A549 (cell line): ENCODE results near the gene XPC. TPM values are rescaled to one million over a fixed set of nuclear protein-coding genes. Genes with fewer than 3 reads are reported as not detected.

ENCODE experiments used
- ATAC-seq, 2 experiments: fragments of 200-7000 bp in 1 of 2; fragments of >200 bp in 1 of 2; cut with Nextera tagmentation in 1 of 2; cut with Tn5 transposase in 1 of 2; 3 replicates each; pipeline versions ENCODE4 v1.8.0 to v1.9.1; 2018 to 2020; ENCODE audit warnings: mild to moderate bottlenecking in 1 of 2, moderate library complexity in 1 of 2
- CTCF ChIA-PET: fragments of 300-600 bp; sonication (Branson Sonifier 250); formaldehyde crosslinking; extraction: SDS; loops from one replicate; lab custom pipeline; 2021; ENCODE audit warnings: antibody characterized with exemption, inconsistent platforms; lab: Yijun Ruan, JAX
- POLR2A ChIA-PET: fragments of 350-600 bp; formaldehyde crosslinking; extraction: SDS; loops from one replicate; lab custom pipeline; 2021; ENCODE audit warnings: antibody characterized with exemption, inconsistent platforms; lab: Yijun Ruan, JAX
- DNase-seq, 2 experiments: peaks; one replicate each; pipeline versions ENCODE4 v3.0.0 to v3.0.0-alpha.2; 2011 to 2016; ENCODE audit warnings: low read depth in 1 of 2, low spot score in 1 of 2
- FAIRE-seq: peaks from 2 replicates; lab custom pipeline; 2011; peaks lifted over from hg19 to GRCh38; lab: Jason Lieb, UNC
- H3K27ac ChIP-seq, 2 experiments: fragments of >200 bp; sonication (Bioruptor Twin); formaldehyde crosslinking; 3 replicates each; pipeline ENCODE4 v1.5.1; 2016 to 2017
- H3K4me1 ChIP-seq: fragments of >200 bp; sonication (Bioruptor Twin); formaldehyde crosslinking; 3 replicates; pipeline ENCODE4 v1.6.1; 2016
- H3K4me2 ChIP-seq: fragments of >200 bp; sonication (Bioruptor Twin); formaldehyde crosslinking; 3 replicates; pipeline ENCODE4 v1.6.1; 2016
- H3K4me3 ChIP-seq: fragments of >200 bp; sonication (Bioruptor Twin); formaldehyde crosslinking; 3 replicates; pipeline ENCODE4 v1.5.1; 2016
- H3K9me3 ChIP-seq: fragments of >200 bp; sonication (Bioruptor Twin); formaldehyde crosslinking; 3 replicates; pipeline ENCODE4 v1.6.1; 2016
- CEBPB ChIP-seq, 2 experiments: fragments of >200 bp in 1 of 2; sonication (Bioruptor Twin) in 1 of 2; formaldehyde crosslinking in 1 of 2; IDR thresholded peaks; 2 replicates each; pipeline ENCODE4 v1.6.1; 2012 to 2016
- EHF ChIP-seq: fragments of 250-450 bp; sonication (Bioruptor Pico); IDR thresholded peaks from 2 replicates; pipeline ENCODE4 v1.5.0; 2020; ENCODE audit warnings: mild to moderate bottlenecking
- JUNB ChIP-seq: fragments of >200 bp; sonication (Bioruptor Twin); formaldehyde crosslinking; IDR thresholded peaks from 2 replicates; pipeline ENCODE4 v1.6.1; 2016
- MAZ ChIP-seq: fragments of 150-350 bp; IDR thresholded peaks from 2 replicates; pipeline ENCODE4 v1.6.1; 2014; ENCODE audit warnings: antibody characterized with exemption, low read depth, low read length, borderline replicate concordance
- PHF8 ChIP-seq: fragments of 200-600 bp; sonication (generic); IDR thresholded peaks from 2 replicates; pipeline ENCODE4 v1.6.1; 2016; ENCODE audit warnings: low read depth, mild to moderate bottlenecking, antibody characterized with exemption, moderate library complexity, borderline replicate concordance
- SMC3 ChIP-seq: fragments of >200 bp; sonication (Bioruptor Twin); formaldehyde crosslinking; IDR thresholded peaks from 3 replicates; pipeline ENCODE4 v1.6.1; 2018; ENCODE audit warnings: inconsistent platforms
- ZSCAN20 ChIP-seq: fragments of 250-450 bp; sonication (Bioruptor Pico); IDR thresholded peaks from 2 replicates; pipeline ENCODE4 v1.8.0; 2022; ENCODE audit warnings: mild to moderate bottlenecking, moderate library complexity
- WGBS: methylation state at CpG from one replicate; pipeline ENCODE4 v1.1.6; 2017; ENCODE audit errors: missing lambda C conversion rate; 5-methylcytosine and 5-hydroxymethylcytosine counted together
- polyA plus RNA-seq, 4 experiments: library from polyadenylated mRNA; depleted of rRNA in 3 of 4; stranded (reverse); fragments of >200 nt; fragmentation: RNase III in 1 of 4; extraction: RNeasy Plus Mini Kit Qiagen cat#74134 plus additional on column Dnase treatment in 1 of 4; gene quantifications; 2 replicates in 3 of 4; 3 replicates in 1 of 4; pipeline ENCODE4 v1.2.3, GENCODE V29; 2011 to 2017
- TF ChIP-seq, protein P1 (sequence below): fragments of >200 bp; sonication (Bioruptor Twin); formaldehyde crosslinking; IDR thresholded peaks from 3 replicates; pipeline ENCODE4 v1.5.1; 2016
- TF ChIP-seq, protein P2 (sequence below): fragments of 200-600 bp; sonication (generic); IDR thresholded peaks from 2 replicates; pipeline ENCODE4 v1.6.1; 2016; ENCODE audit warnings: antibody characterized with exemption, mild to moderate bottlenecking, moderate library complexity
- TF ChIP-seq, protein P3 (sequence below): fragments of 150-350 bp; IDR thresholded peaks from 2 replicates; pipeline ENCODE4 v1.6.1; 2014; ENCODE audit warnings: low read depth, mild to moderate bottlenecking, low read length
- TF ChIP-seq, protein P4 (sequence below): fragments of 450-650 bp; IDR thresholded peaks from 2 replicates; pipeline ENCODE4 v1.6.1; 2014; ENCODE audit warnings: antibody characterized with exemption

XPC gene
- polyA plus RNA-seq, 2 of the 4 experiments (the other 2 are of a cell fraction) = 35.4 to 36.3 TPM

DNA sequence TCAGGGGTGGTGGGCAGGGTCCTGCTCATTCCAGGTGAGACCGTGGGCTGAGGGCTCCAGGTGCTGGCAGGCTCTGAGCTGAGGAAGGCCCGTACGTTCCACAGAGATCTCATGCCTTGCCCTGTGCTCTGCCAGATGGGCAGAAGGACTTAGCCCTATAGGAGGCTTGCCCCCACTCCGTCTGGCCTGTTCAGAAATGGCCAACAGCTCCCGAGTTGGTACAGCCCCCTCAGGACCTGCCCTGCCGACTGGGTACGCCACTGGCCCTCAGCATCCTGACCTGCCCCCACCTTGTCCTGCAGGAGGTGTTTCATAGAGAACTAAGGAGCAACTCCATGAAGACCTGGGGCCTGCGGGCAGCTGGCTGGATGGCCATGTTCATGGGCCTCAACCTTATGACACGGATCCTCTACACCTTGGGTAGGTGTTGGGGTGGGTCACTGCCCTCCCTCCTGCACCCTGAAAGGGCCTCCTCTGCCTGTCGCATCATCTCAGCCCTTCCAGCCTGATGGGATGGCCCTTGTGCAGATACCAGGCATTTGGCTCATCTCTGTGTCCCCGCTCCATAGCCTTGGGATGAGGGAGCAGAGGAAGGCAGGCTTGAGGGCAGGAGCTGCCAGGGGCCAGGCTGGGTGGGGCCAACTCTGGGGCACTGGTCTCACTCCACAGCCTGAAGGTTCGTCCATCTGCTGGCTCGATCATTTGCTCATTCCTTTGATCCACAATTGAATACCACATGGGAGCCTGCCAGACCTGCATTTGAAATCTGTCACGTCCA lies 39.3 kb downstream of the XPC start:
- no peaks in the 10 kb centered on the region for H3K9me3 ChIP-seq
- H3K4me3 ChIP-seq = no peak overlapping the region
- H3K4me2 ChIP-seq = no peak overlapping the region
- no peak overlapping the region for H3K27ac ChIP-seq
- no peak for FAIRE-seq
- no peak for ATAC-seq
- POLR2A ChIA-PET = interaction anchor here (1.1 kb wide), 1 partner anchor 39 kb away, joined by 4 read pairs; the partner anchor contains the start of genes LSM3 and XPC
- H3K4me1 ChIP-seq = peaks cover 22% of the 10 kb centered on the region
- TF ChIP-seq CEBPB (IDR thresholded peaks at IDR 0.05) = no peak
- TF ChIP-seq ZSCAN20 (CRISPR knock-in tag) = no peak
- TF ChIP-seq, protein P1, sequence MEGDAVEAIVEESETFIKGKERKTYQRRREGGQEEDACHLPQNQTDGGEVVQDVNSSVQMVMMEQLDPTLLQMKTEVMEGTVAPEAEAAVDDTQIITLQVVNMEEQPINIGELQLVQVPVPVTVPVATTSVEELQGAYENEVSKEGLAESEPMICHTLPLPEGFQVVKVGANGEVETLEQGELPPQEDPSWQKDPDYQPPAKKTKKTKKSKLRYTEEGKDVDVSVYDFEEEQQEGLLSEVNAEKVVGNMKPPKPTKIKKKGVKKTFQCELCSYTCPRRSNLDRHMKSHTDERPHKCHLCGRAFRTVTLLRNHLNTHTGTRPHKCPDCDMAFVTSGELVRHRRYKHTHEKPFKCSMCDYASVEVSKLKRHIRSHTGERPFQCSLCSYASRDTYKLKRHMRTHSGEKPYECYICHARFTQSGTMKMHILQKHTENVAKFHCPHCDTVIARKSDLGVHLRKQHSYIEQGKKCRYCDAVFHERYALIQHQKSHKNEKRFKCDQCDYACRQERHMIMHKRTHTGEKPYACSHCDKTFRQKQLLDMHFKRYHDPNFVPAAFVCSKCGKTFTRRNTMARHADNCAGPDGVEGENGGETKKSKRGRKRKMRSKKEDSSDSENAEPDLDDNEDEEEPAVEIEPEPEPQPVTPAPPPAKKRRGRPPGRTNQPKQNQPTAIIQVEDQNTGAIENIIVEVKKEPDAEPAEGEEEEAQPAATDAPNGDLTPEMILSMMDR = no peak
- TF ChIP-seq, protein P2, sequence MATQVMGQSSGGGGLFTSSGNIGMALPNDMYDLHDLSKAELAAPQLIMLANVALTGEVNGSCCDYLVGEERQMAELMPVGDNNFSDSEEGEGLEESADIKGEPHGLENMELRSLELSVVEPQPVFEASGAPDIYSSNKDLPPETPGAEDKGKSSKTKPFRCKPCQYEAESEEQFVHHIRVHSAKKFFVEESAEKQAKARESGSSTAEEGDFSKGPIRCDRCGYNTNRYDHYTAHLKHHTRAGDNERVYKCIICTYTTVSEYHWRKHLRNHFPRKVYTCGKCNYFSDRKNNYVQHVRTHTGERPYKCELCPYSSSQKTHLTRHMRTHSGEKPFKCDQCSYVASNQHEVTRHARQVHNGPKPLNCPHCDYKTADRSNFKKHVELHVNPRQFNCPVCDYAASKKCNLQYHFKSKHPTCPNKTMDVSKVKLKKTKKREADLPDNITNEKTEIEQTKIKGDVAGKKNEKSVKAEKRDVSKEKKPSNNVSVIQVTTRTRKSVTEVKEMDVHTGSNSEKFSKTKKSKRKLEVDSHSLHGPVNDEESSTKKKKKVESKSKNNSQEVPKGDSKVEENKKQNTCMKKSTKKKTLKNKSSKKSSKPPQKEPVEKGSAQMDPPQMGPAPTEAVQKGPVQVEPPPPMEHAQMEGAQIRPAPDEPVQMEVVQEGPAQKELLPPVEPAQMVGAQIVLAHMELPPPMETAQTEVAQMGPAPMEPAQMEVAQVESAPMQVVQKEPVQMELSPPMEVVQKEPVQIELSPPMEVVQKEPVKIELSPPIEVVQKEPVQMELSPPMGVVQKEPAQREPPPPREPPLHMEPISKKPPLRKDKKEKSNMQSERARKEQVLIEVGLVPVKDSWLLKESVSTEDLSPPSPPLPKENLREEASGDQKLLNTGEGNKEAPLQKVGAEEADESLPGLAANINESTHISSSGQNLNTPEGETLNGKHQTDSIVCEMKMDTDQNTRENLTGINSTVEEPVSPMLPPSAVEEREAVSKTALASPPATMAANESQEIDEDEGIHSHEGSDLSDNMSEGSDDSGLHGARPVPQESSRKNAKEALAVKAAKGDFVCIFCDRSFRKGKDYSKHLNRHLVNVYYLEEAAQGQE = no peak
- no peak for TF ChIP-seq PHF8
- TF ChIP-seq, protein P3, sequence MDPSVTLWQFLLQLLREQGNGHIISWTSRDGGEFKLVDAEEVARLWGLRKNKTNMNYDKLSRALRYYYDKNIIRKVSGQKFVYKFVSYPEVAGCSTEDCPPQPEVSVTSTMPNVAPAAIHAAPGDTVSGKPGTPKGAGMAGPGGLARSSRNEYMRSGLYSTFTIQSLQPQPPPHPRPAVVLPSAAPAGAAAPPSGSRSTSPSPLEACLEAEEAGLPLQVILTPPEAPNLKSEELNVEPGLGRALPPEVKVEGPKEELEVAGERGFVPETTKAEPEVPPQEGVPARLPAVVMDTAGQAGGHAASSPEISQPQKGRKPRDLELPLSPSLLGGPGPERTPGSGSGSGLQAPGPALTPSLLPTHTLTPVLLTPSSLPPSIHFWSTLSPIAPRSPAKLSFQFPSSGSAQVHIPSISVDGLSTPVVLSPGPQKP = no peak
- TF ChIP-seq, protein P4, sequence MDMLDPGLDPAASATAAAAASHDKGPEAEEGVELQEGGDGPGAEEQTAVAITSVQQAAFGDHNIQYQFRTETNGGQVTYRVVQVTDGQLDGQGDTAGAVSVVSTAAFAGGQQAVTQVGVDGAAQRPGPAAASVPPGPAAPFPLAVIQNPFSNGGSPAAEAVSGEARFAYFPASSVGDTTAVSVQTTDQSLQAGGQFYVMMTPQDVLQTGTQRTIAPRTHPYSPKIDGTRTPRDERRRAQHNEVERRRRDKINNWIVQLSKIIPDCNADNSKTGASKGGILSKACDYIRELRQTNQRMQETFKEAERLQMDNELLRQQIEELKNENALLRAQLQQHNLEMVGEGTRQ = no peak
- no peak for TF ChIP-seq JUNB
- TF ChIP-seq SMC3 = no peak
- DNase-seq = no peak
- 93% methylated on average over 13 of the region's 14 CpGs for WGBS
- CTCF ChIA-PET = interaction anchor here (1.0 kb wide), 3 partner anchors 13 to 483 kb away, joined by 3 to 5 read pairs (median 3); partner anchors contain the start of genes CHCHD4, SLC6A6 and TMEM43

DNA sequence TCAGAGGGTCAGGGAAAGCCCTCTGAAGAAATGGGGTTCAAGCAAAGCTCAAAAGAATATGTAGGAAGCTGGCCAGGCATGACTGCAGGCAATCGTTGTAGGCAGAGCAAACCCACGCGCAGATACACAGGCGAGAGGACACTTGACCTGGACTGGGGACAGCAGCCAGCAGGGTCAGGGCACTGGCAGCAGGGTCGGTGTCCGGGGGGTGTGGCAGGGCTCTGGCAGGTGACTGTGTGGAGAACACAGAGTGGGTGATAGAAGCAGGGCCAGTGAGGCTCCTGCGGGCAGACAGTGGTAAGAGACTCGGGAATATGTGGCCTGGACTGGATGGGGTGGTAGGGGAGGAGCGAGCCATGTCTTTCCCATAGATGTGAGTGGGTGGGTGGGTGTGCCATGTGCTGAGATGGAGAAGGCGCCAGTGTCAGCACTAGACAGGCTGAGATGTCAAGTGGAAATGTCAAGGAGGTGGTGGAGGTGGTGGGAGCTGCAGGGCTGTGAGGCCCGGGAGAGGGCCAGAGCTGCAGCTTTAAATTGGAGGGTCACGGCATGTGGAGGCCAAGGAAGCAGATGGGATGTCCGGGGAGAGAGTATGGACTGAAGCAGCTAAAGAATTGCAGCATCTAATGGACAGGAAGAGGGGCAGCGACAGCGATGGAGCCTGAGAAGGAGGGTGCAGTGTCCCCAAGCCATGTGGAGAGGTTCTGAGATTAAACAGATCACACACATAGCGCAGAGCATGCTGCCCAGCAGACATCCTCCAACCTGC lies 40.1 kb downstream of the XPC start:
- Histone ChIP-seq H3K4me3 (no peak overlapping the region), H3K4me2 (no peak overlapping the region), H3K9me3 (no peaks in the 10 kb centered on the region), H3K27ac (no peak overlapping the region), H3K4me1 (peaks cover 14% of the 10 kb centered on the region)
- no peak for ATAC-seq
- ChIA-PET CTCF (interaction anchor here (1.0 kb wide), 2 partner anchors 264 to 482 kb away, joined by 3 read pairs; partner anchors contain the start of gene SLC6A6), POLR2A (interaction anchor here (1.1 kb wide), 1 partner anchor 40 kb away, joined by 4 read pairs; the partner anchor contains the start of genes LSM3 and XPC)
- 95% methylated on average over 16 of the region's 16 CpGs for WGBS
- DNase-seq = no peak
- FAIRE-seq = no peak
- TF ChIP-seq MAZ = no peak

DNA sequence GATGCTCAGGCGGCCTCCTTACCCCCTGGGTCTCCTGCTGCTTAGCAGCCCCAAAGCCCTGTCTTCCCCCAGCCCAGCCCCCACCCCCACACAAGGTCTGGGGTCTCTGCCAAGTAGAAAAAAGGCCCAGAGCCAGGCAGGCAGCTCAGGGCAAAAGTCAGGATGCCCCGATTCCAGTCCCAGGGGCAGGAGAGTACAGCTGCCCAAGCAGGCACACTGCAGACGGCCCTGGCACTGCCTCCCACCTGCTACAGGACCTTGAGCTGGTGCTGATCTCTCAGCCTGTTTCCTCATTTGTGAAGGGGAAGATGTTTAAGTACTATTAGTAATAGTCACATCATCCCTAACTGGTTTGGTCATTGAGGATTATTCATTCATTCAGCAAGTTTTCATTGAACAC lies 41.0 kb downstream of the XPC start:
- TF ChIP-seq, protein P3 = no peak
- no peak for TF ChIP-seq MAZ
- no peak for TF ChIP-seq ZSCAN20 (CRISPR knock-in tag)
- no peak for TF ChIP-seq EHF (CRISPR knock-in tag)
- Histone ChIP-seq H3K27ac (peak overlapping the region in 1 of 2 experiments; percentile 24; a peak in 1 of 6 replicates), H3K9me3 (no peaks in the 10 kb centered on the region), H3K4me1 (peaks cover 8% of the 10 kb centered on the region; the same call in 2 of the 3 replicates), H3K4me3 (no peak overlapping the region), H3K4me2 (no peak overlapping the region)
- CTCF ChIA-PET = interaction anchor here (0.6 kb wide), 1 partner anchor 1314 kb away, joined by 3 read pairs; no protein-coding TSS in a partner anchor
- ATAC-seq (no peak), DNase-seq (no peak), FAIRE-seq (no peak)
- POLR2A ChIA-PET = no interaction called here
- 59% methylated on average over 2 of the region's 3 CpGs for WGBS
